Skin of body (tissue), 2 donors: Measurements from ENCODE around the gene ICA1L. TPM values are rescaled to one million over a fixed set of nuclear protein-coding genes. Genes with fewer than 3 reads are reported as not detected.

Source experiments
- DNase-seq: peaks from one replicate; lab custom pipeline; 2025; lab: John Stamatoyannopoulos, UW
- total RNA-seq: library from RNA; depleted of rRNA; stranded (reverse); fragments of >200 nt; gene quantifications from one replicate; pipeline ENCODE4 v1.2.3, GENCODE V29; 2014

Gene ICA1L
- total RNA-seq, 1 donor from 2014 or later = 13.5 TPM

GRCh38 chr2:202782940-202783558 is 88.5 kb downstream of the ICA1L start:
- no peak for DNase-seq

GRCh38 chr2:202780514-202781021 is 91.0 kb downstream of the ICA1L start:
- no peak for DNase-seq

GRCh38 chr2:202778217-202778616 is 93.3 kb downstream of the ICA1L start:
- no peak for DNase-seq

- no peak for DNase-seq
Observed at GRCh38 chr2:202774104-202774503, 97.5 kb downstream of the ICA1L start.

- DNase-seq = no peak
Observed at GRCh38 chr2:202773301-202773973, 98.1 kb downstream of the ICA1L start.

- no peak for DNase-seq
Observed at GRCh38 chr2:202771741-202772460, 99.7 kb downstream of the ICA1L start.

GRCh38 chr2:202771336-202771735 is 100.2 kb downstream of the ICA1L start:
- DNase-seq = no peak

GRCh38 chr2:202769201-202769600 is 102.4 kb downstream of the ICA1L start:
- no peak for DNase-seq

GRCh38 chr2:202768273-202768672 is 103.3 kb downstream of the ICA1L start:
- DNase-seq = no peak

- no peak for DNase-seq
Observed at GRCh38 chr2:202765436-202765835, 106.1 kb downstream of the ICA1L start.

GRCh38 chr2:202764991-202765390 is 106.6 kb downstream of the ICA1L start:
- no peak for DNase-seq

- no peak for DNase-seq
Observed at GRCh38 chr2:202763916-202764315, 107.7 kb downstream of the ICA1L start.

GRCh38 chr2:202762556-202762955 is 109.0 kb downstream of the ICA1L start:
- DNase-seq = no peak

GRCh38 chr2:202760848-202761247 is 110.7 kb downstream of the ICA1L start:
- DNase-seq = no peak

- no peak for DNase-seq
Observed at GRCh38 chr2:202758604-202759003, 113.0 kb downstream of the ICA1L start.

- no peak for DNase-seq
Observed at GRCh38 chr2:202758128-202758527, 113.4 kb downstream of the ICA1L start.

GRCh38 chr2:202757339-202757738 is 114.2 kb downstream of the ICA1L start:
- DNase-seq = no peak

GRCh38 chr2:202756598-202756997 is 115.0 kb downstream of the ICA1L start:
- no peak for DNase-seq

GRCh38 chr2:202754936-202755335 is 116.6 kb downstream of the ICA1L start:
- no peak for DNase-seq

GRCh38 chr2:202752071-202752470 is 119.5 kb downstream of the ICA1L start:
- no peak for DNase-seq

- DNase-seq = no peak
Observed at GRCh38 chr2:202750763-202751427, 120.7 kb downstream of the ICA1L start.

GRCh38 chr2:202749477-202749876 is 122.1 kb downstream of the ICA1L start:
- no peak for DNase-seq
